Measurements from ENCODE around the gene CDC42BPG.
A peak's percentile ranks its signal among the peaks of the same experiment; 100 is the strongest.
"Not testable (repeated sequence)": the region's sequence is repeated elsewhere in the genome, so short reads cannot be mapped to it uniquely, and the experiment has no call there.

The CDC42BPG gene

DNA sequence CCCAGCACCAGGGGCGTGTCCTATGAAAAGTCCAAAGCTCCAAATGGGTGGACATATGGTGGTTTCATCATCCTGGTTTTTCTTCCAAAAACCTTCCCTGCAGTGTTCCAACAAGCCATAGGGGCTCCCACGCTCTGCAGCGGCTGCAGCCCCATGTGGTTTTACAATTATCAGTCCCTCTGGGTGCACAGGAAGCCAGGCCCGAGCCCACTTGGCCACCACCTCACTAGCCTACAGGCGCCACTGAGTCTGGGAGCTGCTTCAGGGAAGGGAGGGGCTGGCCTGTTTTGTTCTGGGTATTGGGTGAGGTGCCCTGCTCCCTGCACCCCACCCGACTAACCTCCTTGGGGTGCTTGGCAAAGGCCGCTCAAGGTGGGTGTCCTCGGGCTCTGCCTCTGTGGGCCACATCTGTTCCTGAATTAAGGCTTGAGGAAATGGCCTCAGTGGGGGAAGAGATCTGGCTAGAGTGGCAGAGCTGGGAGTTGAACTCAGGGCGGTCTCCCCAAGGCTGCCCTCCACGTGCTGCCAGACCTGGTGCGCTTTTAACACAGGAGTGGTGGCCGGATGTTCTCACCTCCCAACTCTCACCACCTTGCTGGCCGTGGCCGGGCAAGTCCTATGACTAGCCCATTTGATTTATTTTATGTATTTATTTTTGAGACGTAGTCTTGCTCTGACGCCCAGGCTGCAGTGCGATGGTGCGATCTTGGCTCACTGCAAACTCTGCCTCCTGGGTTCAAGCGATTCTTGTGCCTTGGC is 5.3 kb upstream of the CDC42BPG start:
- no peak for DNase-seq (ENCODE audit: low read depth in 2 of 2)

DNA sequence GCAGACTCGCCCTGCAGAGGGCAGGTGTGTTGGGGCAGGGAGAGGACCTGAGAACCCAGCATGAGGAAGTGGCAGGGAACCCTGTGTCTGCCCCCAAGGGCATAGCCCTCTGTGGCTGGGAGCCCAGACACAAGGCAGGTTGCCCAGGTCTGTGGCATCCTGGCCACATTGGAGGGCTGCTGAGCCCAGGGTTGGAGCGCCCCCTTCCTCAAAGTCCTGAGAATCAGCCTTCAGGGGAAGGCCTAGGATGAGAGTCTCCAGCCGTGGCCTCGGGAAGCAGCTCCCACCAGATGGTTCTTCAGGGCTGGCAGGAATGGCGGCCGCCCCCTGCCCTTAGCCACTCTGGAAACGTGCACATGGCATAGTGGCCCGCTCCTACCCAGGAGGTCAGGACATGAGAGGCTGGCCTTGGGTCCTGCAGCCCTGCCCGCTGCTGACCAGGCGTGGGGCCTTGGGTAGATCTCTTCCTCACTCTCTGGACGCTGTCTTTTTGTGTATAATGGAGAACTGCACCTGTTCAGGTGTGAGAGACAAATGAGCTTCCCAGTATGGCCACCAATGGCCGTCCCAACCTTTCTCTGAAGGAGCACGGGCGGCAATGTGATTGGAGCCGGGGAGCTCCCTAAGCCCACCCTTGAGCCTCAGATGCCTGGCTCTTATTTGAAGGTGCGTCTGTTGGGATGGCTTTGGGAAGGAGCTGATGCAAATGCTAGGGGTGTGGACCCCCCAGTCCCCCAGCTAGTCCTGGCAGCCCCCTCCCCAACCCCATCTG is 4.6 kb upstream of the CDC42BPG start:
- no peak for DNase-seq (ENCODE audit: low read depth in 2 of 2)

DNA sequence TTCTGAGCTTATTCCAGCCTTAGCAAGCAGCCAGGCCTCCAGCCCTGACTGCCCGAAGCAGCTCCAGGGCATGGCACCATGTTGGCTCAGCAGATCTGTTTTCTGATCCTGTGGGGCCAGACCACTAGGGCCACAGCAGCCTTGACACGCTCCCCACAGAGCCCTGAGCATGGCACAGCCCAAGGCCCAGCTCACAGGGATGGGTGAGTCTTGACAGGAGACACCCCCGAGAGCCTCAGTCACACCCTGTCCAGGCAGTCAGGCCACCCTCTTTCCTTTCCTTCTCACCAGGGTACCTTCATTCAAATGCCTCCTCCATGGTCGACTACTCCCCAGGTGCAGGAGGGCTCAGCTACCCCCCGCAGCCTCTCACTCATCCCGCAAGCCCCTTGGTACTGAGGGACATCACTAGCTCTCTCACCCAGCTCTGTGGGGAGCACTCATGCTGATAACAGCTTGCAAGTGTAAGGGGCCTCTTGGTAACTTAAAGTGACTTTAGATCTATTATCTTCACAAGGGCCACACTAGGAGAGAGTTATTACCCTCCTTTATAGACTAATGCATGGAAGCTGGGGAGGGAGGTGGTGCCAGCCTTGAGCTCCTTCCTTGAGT is 3.9 kb upstream of the CDC42BPG start:
- no peak for DNase-seq (ENCODE audit: low read depth in 2 of 2)

DNA sequence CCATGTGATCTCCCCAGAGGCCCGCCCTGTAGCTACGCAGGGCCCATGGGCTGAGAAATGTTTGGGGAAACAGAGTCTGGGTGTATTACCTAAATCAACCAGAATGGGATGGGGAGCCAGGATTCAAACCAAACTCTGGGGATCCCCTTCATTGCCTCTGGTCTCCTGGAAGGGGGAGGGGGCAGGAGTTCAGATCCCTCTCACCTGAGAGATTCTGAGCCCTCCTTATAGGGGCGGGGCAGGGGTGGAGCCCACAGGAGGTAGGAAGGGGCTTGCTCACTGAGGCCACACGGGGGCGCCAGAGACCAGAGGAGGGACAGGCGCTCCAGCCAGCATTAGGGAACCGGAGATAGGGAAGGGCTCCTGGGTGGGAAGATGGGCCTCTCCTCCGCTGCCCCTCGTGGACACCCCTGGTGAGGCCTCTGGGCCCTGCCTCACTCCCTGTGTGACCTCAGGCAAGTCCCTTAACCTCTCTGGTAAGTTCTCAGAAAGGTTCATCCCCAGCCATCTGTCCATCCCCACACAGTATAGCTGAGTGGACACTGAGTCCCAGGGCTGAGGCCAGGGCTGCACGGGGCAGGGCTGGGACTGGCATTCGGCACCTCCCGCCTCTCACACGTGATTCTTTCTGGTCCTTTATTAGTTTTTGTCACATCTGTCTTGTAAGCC is 2.7 kb upstream of the CDC42BPG start:
- DNase-seq (ENCODE audit: low read depth in 2 of 2): peak; percentile 92

DNA sequence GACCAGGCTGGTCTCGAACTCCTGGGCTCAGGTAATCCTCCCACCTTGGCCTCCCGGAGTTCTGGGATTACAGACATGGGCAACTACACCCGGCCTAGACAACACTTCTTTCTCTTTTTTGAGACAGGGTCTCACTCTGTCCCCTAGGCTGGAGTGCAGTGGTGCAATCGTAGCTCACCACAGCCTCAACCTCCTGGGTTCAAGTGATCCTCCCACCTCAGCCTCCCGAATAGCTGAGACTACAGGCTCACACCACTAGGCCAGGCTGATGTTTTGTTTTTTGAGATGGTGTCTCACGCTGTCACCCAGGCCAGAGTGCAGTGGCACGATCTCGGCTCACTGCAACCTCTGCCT is 1.3 kb upstream of the CDC42BPG start:
- DNase-seq (ENCODE audit: low read depth in 2 of 2): not testable (repeated sequence)

DNA sequence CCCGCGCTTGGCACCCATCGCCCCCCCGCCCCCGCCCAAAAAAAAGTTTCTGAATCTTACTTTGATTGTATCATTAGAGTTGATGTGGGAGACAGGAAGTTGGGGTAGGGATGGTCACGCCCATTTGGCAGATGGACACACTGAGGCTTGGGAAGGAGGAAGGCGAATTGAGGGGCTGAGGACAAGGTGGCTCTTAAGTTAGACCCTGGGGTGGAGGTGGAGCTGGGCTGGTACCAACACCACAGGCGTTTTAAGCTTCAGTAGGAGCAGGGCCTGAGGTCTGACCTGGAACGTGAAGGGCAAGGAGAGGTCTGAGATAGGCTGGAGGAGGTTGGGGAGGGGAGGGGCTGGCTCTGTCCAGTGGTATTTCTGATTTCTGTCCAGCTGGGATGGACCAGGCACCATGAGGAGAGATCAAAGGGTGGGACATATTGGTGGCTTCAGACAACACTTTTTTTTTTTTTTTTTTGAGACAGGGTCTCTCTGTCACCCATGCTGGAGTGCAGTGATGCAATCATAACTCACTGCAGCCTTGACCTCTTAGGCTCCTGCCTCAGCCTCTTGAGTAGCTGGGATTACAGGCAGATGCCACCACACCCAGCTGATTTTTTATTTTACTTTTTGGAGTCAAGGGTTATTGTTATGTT is 799 bp upstream of the CDC42BPG start:
- DNase-seq (ENCODE audit: low read depth in 2 of 2): no peak

DNA sequence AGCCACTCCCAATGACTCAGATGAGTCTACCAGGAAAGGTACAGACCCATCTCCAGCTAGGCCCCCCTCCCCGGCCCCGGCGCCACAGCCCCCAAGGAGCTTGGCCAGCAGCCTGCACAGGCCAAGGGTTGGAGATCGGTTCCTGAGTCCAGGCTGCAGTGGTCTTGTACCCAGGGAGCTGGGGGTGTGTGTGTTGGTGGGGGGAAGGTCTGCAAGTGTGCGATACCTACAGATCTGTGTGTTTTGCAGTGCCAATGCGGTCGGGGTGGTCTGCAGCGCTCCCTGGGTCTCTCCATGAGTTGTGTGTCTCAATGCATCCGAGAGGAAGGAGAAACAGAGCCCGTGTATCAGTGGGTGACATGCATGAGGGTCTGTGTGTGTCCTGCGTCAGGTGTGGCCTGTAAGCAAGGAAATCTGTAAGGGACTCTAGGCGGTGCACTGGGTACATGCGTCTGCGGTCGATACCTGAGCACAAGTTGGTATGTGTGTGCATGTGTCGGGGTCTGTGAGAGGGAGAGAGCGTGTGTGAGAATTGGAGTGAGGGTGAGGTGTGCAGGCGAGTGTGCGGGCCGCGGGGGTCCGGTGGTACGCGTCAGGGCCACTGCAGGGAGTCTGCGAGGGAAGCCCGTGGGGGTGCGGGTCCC is 645 bp downstream of the CDC42BPG start:
- no peak for DNase-seq (ENCODE audit: low read depth in 2 of 2)

DNA sequence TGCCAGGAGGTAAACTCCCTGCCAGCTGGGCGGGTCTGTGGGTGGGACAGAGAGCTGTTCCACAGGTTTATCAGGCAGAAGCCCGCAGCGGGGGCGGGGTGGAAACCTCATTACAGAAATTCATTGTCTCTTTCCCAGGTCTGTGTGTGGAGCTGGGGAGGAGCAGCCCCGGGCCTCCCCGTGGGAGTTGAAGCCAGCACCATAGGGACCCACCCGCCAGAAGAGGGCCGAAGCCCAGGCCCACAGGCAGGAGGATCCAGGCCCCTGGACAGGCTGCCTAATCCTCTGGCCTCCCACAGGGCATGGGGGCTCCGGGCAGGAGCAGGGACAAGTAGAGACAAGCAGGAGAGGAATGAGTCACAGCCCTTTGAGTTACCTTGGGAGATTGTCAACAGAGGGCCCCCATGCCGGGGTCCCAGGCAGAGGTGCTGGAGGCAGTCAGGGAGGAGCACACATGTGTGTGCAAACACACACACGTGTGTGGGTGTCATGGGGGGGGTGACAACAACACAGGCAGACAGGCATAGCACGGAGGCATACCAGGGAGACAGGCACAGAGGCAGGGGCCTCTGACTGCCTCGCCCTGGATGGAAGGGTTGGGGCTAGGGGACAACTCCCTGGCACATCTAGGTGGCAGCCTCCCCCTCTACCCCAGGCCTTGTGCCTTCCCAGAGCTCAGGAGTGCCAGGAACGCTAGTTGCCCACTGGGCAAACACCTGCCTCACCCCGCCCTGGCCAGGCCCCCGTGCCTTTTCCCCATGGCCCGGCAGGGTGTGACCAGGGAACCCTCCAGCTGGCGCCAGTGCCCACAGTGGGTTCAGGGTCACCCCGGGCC is 1.4 kb downstream of the CDC42BPG start:
- no peak for DNase-seq (ENCODE audit: low read depth in 2 of 2)

DNA sequence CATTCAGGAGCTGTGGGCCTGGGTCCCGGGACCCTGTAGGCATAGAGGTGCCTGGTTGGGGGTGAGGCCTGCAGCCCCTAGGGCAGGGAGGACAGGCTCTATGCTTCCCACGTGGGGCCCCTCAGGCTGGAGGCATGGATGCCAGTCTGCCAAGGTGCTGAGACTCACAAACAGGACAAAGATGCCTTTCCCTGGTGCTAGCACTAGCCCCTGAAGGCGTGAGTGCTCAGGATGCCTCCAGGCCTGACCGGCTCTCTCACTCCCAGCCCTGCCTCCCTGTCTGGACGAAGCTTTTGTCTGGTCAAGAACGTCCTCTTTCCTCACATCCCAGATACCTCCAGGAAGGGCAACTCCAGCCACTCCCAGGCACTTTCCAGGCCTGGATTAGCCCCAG is 2.1 kb downstream of the CDC42BPG start:
- no peak for DNase-seq (ENCODE audit: low read depth in 2 of 2)

DNA sequence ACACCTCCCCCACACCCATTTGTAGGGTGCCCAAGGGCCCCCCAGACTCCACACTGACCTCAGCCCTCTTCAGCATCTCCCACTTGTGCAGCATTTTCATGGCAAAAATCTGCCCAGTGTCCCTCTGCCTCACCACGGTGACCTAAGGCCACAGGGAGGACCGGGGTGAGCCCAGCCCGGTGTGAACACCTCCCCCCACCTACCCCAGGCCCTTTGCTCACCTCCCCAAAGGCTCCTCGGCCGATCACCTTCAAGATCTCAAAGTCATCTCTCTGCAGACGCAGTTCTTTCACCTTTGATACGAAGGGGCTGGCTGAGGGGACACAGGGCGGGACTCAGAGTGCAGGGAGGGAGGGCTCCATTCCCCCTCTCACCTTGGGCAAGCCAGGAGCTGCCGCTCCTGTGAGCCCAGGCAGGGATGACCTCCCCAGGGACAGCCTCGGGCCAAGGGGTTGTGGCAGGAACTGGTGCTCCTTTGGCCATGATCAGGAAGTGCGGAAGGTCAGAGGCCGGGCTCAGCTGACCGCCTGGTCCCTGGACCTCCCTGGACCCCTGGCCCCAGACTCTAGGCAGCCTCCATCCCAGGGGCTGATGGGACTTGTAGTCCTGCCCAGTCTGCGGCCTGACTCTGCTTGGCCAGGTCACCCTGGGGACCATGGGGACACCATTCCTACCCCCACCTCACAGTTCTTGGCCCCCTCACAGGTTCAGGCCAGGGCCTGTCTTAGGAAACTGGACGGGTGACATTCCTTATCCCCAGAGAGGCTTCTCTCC is 2.7 kb downstream of the CDC42BPG start:
- no peak for DNase-seq (ENCODE audit: low read depth in 2 of 2)

DNA sequence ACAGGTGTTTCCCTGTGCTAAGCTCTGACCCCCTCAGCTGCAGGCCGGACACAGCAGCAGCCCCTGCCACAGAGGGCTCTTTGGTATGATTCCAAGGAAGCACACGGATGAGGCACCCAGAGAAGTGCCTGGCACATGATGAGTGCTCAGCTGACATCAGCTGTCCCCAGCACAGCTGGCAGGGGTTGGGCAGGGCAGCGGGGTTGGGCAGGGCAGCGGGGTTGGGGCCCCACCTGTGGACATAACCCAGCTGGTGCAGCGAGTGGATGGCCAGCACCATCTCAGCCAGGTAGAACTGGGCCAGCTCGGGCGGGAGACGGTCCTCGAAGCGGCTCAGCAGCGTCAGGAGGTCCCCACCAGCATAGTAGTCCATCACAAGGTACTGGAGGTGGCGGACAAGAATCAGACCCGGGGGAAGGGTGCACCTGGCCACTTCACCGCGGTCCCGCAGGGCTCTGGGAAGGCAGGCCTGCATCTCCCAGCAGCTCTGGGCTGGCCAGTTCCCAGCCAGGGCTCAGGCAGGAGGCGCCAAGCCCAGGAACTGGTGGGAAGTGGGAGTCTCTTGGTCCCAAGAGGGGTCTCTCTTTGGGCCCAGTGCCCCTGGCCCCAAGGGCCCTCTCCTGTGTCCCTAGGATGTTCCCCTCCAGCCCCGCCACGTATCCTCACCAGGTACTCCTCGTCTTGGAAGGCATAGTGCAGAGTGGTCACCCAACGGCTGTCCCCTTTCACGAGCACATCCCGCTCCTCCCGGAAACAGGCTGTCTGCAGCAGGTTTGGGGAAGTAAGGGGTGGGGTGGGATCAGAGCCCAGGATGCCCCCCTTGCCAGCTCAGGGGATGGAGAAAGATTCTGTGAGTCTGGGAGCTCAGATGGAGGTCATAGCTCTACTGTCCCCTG is 4.3 kb downstream of the CDC42BPG start:
- no peak for DNase-seq (ENCODE audit: low read depth in 2 of 2)

DNA sequence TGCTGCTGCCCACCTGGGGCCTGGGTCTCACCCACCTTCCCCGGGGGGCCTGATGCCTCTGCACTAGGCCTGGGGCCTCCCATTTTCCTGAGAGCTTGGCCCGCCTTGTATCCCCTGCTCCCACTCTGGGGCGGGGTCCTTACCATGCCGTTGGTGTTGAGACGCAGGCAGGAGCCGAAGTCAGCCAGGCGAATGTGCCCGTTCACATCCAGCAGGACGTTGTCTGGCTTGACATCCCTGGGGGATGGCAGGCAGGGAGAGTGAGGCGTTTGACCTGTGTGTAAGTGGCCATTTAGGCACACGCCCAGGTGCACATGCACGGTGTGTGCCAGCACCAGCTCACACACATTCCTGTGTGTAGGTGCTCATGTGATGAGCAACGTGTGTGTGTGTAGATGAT is 5.1 kb downstream of the CDC42BPG start:
- no peak for DNase-seq (ENCODE audit: low read depth in 2 of 2)

DNA sequence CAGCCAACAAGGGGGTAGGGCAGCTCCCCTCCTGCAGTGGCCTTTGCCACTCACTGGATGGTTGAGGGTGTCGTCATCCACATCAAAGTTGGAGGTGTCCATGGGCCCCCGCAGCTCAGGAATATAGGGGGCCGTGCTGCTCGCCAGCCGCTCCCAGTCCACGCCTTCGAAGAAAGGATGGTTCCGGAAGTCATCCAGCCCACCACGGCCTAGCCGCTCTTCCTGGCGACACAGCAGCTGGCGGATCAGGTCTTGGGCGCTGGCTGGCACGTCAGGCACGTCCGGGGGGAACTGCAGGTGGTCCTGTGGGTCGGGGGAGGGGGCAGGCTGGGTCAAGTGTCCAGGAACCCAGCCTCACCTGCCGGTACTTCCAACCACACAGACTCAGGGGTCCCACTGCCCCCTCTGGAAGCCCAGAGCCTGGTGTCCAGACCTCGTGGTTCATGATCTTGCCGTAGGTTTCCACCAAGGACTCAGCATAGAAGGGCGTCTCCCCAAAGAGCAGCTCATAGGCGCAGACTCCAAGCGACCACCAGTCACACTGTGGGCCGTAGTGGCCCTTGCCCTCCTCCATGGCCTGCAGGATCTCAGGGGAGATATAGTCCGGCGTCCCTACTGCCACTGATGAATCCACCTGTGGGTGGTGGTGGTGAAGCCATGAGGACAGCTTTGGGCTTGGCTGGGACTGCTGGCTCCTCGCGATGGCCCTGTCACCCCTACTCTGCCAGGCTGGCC is 5.7 kb downstream of the CDC42BPG start:
- DNase-seq (ENCODE audit: low read depth in 2 of 2): no peak

DNA sequence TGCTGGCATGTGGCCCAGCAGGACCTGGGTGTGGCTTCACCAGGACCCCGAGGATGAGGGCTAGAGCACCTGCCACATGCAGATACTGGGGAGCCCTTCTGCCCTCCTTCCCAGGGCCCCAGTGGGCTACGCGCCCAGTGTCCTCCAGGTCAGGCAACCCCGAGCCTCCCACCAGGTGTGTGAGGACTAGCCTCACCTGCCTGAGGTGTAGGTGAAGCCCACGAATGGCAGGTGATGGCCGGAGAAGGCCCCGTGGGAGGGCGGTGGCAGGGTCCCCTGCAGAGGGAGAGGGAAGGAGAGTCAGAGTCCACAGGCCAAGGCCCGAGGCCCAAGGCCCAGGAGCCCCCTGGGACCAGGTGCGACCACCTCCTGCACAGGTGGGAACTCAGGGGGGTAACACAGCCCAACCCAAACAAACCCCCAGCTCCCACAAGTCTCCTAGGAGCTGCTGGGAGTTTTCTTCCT is 6.5 kb downstream of the CDC42BPG start:
- DNase-seq (ENCODE audit: low read depth in 2 of 2): no peak

DNA sequence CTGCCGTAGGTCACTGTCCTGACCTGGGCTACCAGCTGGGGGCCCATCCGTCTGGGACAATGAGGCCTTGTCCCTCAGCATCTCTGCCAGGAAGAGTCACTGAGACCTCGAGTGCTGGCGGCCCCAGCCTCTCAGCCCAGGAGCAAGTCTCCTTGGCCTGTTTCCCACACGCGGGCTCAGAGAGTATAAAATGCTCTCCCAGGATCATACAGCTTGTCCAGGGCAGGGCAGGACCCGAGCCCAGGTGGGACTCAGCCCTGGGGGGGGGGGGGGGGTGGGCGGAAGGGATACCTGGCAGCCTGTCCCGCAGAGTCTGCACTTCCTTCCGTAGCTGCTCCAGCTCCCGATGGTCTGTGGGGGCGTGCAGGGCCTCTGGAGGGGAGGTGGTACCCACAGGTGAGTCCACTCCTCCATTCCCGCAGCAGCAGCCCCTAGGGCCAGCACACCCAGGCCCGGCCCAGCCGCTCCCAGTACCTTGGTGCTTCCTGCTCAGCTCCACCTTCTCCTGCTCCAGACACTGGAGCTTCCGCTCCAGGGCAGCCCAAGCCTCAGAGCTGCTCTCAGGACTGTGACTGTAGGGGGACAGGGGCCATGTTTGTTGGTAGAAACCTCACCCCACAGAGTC is 7.9 kb downstream of the CDC42BPG start:
- no peak for DNase-seq (ENCODE audit: low read depth in 2 of 2)

DNA sequence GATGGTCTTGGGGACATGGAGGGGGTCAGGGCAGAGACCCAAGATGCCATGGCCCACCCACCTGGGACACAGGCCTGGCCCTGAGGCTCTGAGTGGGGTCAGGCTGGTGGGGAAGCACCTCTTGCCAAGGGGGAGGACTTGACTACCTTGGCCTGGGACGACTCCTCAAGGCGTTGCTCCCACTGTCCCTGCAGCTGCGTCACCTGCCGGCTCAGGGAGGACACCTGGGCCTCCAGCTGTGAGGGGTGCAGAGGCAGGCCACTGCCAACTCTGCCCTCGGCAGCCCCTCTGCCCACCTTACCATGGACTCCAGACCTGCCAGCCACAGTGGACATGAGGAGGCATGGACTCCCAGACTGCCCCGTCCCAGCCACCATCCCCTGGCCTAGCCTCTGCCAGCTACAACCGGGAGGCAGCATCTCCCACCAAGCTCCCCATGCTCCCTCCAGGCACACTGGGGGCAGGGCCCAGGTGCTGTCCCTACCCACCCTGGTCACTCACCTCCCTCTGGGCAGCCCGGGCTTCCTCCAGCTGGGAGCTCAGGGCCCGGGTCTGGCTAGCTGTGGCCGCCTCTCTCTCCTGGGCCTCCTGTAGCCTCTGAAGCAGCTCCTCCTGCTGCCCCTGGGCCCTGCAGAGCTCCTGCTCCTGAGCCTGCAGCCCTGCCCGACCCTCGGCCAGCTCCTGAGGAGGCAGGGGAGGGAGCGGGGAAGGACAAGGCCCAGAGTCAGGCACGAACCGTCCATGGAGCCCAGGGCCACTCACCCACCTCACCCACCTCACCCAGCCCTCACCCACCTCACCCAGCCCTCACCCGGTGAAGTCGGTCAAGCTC is 8.6 kb downstream of the CDC42BPG start:
- DNase-seq (ENCODE audit: low read depth in 2 of 2): no peak

Measured in stimulated activated CD8-positive, alpha-beta memory T cell treated with anti-CD3 and anti-CD28 coated beads, Interleukin-2, amount 100 ng/mL, for 48 hours (primary cell).